GM18870 (cell line): ENCODE results near the gene TBL3.

Source experiments
- ATAC-seq: cut with Tn5 transposase; IDR thresholded peaks from one replicate; pipeline ENCODE4 v1.9.1; 2021; ENCODE audit warnings: moderate library complexity; ENCODE audit not compliant: unreplicated experiment

Gene TBL3

DNA sequence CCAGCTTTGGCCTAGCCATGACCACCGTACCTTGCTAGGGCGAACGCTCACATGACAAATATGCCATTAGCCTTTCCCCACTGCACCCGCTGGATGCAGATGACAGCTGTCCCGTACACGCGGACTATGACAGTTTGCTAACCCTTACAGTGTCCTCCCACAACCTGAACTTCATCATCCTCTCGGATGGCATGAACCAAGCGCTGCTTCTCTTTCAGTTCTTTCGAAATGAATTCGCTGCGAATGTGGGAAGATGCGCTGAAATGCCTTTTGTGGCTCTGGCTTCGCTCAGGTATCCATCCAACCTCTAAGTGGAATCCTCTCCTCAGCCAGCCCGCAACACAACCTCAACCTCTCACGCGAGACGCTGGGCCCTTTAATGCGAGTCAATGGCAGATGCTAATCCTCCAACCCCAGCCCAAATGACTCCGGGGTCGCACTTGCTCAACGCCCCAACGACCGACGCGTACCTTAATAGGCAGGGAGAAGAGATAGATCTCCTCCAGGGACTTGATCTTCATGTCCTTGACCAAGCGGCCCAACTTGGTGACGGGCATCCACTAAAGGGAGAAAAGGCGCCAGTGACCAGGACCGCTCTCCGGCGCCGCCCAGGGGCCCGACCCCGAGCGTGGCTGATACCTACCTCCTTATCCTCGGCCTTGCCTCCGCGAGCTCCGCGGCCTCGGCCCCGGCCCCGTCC lies 7.9 kb upstream of the TBL3 start:
- no peak for ATAC-seq

DNA sequence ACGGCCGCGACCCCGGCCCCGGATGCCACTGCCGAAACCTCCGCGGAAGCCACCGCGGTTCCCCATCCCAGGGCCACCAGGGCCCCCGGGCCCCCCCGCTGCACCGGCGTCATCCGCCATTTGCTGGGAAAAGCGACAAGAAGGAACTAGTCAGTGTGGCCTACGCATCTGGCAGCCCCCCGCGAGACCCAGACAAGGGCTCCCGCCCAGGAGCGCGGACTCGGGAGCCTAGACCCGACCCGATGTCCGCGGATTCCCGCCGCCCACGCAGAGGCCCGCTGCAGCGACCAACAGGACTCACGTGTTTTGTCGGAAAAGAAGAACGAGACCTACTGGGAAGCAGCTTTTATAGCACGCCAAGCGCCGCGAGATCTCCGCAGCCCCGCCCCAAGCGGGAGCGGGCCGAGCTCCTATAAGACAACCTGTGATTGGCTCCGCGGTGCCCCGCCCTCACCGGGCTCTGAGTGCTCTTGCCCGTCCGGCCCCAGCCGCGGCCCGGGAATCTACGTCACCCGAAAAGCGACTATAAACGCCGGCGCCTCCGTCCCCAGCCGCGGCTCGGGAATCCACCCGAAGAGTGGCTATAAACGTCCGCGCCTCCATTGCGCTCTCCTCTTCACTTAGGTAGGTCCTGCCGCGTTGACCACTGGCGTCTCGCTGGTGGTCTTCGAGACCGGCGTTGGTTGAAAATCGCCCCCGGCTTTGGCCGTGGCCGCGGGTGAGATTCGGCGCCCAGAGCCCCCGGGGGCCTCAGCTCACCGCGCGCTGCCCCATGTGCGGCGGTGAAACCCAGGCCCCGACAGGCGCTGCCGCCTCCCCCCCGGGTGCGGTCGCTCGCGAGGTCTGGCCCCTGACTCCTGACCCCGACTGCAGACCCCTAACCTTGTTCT lies 7.1 kb upstream of the TBL3 start, which contains the start of gene RPS2:
Gene RPS2, minus strand, starts transcription at position 321 of the 890 bp plus-strand sequence. Its CDS starts 201 bp downstream, at position 120.
- peak; percentile 79 for ATAC-seq

DNA sequence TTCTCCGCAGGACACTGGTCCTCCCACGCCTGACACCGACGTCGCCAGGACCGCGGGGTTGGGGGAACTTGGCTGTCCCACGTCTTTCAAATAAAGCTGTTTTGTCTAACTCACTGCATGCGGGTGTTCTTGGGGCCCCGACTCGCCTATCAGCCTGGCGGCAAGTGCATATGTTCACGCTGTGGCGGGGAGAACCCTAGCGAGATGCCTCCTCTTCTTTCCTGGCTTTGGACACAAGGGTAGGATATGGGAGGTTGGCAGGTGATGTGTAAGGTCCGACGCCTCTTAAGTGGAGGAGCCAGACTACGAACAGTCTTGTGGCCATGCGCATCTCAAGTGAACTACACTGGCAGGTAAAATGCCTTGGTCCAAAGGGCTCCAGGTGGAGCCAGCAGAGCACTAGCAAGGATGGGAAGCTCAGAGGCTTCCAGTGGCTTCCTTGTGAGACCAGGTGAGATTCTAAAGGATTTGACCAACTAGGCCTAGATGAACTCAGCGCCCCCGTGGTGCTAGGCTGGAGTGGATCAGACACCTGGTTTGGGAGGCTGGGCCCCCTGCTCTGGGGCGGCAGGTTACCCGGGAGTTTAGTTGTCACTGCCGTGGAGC lies 6.4 kb upstream of the TBL3 start:
- no peak for ATAC-seq

DNA sequence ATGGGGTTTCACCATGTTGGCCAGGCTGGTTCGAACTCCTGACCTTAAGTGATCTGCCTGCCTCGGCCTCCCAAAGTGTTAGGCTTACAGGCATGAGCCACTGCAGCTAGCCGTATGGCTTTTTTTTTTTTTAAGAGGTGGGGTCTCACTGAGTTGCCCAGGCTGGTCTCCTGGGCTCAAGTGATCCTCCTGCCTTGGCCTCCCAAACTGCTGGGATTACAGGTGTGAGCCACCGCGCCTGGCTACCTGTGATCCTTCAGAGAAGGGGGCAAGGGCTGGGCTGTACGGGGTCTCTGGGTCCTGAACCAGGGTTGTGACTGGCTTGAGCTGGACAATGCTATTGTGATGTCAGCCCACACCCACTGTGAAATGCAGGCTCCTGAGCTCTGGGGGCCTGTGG lies 5.4 kb upstream of the TBL3 start, which contains the start of gene RNF151:
Gene RNF151, plus strand, starts transcription at position 397 of the 400 bp plus-strand sequence. CDS start 26 bp downstream, outside the sequence.
- ATAC-seq, result no peak

DNA sequence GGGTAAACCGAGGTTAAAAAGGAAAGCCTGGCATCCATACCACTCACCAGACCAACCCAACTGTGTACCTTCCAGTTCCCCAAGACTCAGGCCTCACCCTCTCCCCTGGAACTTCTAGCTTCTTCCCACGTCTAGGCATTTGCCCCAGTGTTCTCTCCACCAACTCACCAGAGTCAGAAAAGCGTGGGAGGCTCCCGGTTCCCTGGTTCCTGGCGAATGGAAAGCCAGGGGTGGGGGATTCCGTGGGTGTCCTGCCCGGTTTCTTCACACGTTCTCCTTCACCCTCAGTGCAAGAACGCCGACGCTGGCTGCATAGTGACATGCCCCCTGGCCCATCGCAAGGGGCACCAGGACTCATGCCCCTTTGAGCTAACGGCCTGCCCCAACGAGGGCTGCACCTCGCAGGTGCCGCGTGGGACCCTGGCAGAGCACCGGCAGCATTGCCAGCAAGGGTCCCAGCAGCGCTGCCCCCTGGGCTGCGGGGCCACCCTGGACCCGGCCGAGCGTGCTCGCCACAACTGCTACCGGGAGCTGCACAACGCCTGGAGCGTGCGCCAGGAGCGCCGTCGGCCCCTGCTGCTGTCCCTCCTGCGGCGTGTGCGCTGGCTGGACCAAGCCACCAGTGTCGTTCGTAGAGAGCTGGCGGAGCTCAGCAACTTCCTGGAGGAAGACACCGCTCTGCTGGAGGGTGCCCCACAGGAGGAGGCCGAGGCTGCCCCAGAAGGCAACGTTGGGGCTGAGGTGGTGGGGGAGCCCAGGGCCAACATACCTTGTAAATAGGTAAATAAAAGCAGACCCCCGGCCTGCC lies 3.5 kb upstream of the TBL3 start:
- no peak for ATAC-seq

DNA sequence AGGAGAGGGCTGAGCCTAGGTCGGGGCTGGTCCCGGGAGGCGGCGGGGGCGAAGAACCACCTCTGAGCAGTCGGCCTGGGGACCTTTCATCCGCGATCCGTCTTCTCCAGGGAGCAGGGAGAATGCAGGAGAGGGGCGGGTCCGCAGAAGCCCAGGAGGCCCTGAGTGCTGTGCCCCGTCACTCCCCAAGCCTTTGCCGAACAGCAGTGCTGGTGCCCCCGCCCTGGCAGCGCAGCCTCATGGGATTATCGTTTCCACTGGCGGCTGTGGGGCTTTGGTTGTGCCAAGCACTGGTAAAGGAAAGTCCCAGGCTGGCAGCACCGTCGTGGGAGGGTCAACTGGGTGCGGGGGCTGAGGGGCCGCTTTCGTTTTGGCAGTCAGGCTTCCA lies 631 bp downstream of the TBL3 start:
- ATAC-seq, result no peak

DNA sequence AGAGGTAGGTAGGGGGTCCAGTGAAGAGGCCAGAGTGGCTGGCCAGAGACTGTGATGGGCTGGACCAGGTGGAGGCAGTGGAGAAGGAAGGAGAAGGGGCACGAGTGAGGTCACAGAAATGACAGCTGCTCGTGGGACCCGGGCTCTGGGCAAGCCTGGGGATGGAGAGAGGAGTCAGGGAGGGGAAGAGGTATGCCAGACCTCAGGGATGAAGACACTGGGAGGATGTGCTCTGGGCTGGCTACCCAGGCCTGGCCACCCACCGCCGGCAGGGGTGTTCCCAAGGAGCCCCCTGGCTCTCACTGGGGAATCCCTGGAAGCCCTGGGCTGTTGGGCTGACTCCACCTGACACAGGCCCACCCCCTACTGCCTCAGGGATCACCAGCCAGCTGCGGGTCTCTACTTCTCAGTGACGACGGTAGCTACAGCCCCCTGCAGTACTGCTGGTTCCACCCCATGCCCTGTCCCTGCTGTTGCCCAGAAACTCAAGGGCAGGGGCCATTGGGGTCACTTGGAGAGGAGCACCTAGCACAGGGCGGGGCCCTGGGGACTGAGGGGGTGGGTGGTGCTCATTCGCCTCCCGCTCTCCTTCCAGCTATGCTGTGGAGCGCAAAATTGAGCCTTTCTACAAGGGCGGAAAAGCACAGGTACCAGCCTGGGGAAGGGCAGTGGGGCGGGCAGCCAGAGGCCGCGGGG lies 1.8 kb downstream of the TBL3 start:
- no peak for ATAC-seq

DNA sequence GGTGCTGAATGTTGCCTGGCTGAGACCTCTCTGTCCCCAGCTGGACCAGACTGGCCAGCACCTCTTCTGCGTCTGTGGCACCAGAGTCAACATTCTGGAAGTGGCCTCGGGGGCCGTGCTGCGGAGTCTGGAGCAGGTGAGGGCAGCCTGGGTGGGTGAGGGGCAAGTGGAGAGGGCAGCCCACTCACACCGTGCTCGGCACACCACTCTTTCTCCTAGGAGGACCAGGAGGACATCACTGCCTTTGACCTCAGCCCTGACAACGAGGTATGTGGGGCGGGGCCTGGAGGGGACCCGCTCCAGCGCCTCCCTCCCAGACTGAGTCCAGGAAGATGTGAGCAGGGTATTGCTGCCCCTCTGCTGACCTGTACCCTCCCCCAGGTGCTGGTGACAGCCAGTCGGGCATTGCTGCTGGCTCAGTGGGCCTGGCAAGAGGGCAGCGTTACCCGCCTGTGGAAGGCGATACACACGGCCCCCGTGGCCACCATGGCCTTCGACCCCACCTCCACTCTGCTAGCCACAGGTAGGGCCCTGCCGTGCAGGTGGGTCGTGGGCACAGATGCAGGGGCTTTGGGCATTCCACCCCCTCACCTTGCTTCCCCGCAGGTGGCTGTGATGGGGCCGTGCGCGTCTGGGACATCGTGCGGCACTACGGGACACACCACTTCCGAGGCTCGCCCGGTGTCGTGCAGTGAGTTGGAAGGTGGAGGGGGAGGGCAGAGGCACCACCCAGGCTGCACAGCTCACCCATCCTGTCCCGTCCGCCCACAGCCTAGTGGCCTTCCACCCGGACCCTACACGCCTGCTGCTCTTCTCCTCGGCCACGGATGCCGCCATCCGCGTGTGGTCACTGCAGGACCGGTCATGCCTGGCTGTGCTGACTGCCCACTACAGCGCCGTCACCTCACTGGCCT lies 2.6 kb downstream of the TBL3 start:
- no peak for ATAC-seq

DNA sequence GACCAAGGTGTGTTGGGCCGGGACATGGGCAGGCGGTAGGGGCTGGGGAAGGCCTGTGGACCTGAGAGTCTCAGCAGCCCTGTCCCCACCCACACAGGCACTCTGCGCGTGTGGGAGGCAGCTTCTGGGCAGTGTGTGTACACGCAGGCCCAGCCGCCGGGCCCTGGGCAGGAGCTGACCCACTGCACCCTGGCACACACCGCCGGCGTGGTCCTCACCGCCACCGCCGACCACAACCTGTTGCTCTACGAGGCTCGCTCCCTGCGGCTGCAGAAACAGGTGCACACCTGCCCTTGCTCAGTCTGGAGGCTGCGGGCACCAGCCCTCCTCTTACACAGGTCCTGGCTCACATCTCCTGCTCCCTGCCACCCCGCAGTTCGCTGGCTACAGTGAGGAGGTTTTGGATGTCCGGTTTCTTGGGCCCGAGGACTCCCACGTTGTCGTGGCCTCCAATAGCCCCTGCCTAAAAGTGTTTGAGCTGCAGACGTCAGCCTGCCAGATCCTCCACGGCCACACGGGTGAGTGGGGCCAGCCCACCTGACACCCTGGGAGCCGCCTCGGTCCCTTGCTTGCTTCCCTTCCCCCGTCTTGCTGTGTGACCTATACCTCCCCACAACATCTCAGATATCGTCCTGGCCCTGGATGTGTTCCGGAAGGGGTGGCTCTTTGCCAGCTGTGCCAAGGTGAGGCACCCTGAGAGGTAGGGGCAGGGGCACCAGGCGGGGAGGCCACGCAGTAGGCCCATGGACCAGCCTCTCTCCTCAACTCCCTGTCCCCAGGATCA lies 3.8 kb downstream of the TBL3 start:
- ATAC-seq, result no peak

DNA sequence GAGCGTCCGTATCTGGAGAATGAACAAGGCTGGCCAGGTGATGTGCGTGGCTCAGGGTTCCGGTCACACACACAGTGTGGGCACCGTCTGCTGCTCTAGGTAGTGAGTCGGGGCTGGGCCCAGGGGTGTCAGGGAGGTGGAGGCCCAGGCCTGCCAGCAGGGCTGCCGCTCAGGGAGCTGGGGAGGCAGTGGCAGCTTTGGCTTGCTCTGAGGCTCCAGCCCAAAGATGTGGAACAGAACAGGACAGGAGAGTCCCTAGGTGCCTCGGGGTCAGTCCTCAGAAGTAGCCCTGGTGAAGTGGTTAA lies 4.3 kb downstream of the TBL3 start:
- no peak for ATAC-seq

DNA sequence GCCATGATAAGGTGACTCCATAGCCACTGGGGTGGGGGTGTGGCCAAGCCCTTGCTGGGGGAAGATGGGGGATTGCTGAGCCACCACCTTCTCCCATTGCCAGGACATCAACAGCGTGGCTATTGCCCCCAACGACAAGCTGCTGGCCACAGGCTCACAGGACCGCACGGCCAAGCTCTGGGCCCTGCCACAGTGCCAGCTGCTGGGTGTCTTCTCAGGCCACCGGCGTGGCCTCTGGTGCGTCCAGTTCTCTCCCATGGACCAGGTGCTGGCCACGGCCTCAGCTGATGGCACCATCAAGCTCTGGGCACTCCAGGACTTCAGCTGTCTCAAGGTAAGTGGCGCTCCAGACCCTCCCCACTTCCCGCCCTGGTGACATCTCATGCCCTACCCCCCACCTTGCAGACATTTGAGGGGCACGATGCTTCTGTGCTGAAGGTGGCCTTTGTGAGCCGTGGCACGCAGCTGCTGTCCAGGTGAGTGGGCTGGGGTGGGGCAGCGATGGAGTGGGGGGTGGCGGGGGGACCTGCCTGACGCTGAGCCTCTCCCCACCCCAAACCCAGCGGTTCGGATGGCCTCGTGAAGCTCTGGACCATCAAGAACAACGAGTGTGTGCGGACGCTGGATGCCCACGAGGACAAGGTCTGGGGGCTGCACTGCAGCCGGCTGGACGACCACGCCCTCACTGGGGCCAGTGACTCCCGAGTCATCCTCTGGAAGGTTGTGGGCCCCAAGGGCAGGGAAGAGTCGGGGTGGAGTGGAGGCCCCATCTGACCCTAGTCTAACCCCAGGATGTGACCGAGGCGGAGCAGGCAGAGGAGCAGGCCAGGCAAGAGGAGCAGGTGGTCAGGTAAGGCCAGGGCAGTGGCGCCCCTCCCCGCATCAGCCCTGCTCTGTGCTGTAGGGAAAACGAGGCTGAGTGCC lies 5.4 kb downstream of the TBL3 start:
- ATAC-seq, result no peak

DNA sequence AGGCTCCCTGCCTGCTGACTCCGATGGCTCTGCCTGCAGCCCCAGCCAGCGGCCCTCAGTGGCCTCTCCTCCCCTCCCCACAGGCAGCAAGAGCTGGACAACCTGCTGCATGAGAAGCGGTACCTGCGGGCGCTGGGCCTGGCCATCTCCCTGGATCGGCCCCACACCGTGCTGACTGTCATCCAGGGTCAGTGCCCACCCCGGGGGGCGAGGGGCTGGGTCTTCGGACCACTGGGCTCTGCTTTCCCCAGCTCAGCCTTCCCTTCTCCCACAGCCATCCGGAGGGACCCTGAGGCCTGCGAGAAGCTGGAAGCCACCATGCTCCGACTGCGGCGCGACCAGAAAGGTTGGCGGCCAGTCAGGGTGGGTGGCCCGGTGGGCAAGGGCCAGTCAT lies 6.0 kb downstream of the TBL3 start:
- no peak for ATAC-seq

DNA sequence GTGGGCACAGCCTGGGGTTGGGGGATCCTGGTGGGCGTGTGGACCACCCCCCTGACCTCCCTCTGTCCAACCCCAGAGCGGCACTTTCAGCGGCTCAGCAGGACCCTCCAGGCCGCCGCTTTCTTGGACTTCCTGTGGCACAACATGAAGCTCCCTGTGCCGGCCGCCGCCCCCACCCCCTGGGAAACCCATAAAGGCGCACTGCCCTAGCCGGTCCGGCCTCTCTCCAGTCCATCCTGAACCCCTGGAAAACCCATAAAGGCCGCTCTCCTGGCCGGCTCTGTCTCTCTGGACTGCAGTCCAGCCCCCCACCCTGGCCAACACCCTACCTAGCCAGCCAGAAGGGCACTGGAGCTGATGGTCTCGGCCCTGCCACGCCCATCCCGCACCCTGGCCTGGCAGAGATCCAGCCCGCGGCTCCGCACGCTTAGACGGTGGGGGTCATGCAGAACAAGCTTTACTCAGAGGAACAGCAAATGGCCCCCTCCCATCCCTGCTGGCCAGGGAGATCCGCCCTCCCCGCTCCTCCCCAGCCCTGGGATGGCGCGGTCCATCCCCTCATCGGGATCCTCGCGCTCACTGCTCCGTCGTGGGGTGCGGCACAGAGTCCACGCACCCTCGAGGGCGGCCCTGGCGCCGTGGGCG lies 6.7 kb downstream of the TBL3 start:
- no peak for ATAC-seq

DNA sequence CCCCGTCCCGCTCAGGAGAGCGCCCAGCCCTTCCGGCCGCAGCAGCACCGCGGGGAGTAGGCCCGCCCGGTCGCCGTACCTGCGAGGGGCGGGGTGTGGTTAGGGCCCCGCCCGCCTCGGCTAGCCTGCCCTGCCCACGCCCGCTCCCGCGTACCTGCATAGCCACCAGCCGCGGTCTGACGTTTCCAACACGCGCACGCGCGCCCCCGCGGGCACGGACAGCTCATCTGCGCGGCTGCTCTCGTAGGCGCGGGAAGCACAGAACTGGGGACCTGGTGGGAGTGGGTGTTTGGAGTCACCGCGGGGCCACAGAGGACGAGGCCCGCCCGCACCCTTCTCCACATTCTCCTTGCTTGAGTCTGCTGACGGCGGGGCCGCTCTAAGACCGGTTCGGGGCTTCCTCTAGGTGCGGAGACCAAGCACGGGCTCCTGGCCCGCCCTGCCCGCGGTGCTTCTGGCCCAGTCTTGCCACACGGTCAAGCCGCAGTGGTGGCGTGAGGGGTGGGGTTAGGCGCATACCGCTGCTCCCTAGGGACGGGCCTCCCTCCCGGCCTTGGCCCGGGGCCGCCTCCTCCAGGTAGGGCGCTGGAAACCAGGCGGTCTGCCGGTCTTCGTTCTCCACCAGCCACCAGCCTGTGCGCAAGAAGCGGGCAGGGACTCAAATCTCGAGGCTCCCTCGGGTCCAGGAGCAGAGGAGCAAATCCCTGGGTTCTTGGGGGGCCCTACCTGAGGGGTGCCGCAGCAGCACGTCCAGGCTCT lies 7.6 kb downstream of the TBL3 start:
- no peak for ATAC-seq

DNA sequence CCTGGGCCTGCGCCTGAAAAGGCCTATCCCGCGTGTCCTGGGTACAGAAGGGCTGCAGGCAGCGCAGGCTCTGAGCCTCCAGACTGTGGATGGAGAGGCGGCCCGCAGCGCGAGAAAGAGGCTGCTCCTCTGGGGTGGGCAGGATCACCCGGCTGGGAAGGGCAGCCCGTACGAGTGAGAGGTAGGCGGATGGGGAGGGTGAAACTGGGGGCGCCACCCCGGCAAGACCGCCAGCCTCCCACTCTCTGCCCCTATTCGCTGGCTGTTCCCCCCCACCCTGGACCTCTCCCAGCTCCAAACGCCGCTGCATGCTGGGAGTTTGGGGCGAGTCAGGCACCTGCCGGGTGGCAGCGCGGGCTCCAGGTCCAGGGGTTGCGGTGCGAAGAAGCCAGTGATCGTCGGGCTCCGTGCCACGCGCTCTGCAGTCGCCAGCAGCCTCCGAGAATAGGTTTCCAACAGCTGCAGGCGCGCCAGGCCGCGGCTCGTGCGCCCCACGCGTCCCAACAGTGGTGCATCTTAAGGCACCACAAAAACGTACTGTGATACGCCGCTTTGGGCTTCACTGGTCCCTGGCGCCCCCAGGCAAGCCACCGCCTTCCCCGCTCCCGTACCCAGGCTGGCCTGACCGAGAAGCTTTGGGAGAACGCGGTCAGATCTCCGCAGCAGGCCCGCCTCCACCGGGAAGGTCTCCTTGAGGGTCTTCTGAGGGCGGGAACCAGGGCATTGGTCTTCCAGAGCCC lies 8.3 kb downstream of the TBL3 start:
- no peak for ATAC-seq

DNA sequence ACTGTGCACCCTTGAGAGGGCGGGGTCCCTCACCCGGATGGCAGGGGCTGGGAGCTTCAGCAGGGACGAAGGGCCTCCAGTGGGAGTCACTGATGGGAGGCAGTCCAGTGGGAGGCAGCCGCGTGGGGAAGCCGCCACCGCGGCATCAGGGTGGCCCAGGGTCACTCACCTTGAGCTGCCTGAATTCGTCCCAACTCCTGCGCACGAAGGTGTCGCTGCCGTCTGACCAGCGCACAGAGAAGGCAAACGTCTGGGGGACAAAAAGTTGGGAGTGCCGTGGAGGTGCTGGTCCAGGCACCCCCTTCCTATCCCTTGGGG lies 8.9 kb downstream of the TBL3 start:
- no peak for ATAC-seq
